H1 (cell line): ENCODE results near the gene PTRH1. TPM values are rescaled to one million over a fixed set of nuclear protein-coding genes. Genes with fewer than 3 reads are reported as not detected.

Experiments
- CTCF ChIA-PET: fragments of 300-600 bp; sonication (Branson Sonifier 250); formaldehyde crosslinking; loops from one replicate; lab custom pipeline; 2021; ENCODE audit not compliant: partially characterized antibody; lab: Charles Lee
- POLR2A ChIA-PET: fragments of 300-600 bp; sonication (Branson Sonifier 250); formaldehyde crosslinking; loops from one replicate; lab custom pipeline; 2021; ENCODE audit warnings: inconsistent platforms; ENCODE audit not compliant: partially characterized antibody; lab: Charles Lee
- DNase-seq, 2 experiments: peaks; one replicate each; pipeline versions ENCODE4 v3.0.0 to v3.0.0-alpha.2; 2010 to 2022; ENCODE audit warnings: low spot score in 2 of 2, low read depth in 1 of 2, mixed read lengths in 1 of 2
- FAIRE-seq: peaks from 2 replicates; lab custom pipeline; 2011; peaks lifted over from hg19 to GRCh38; lab: Jason Lieb, UNC
- H2AFZ ChIP-seq: 2 replicates; pipeline ENCODE4 v1.8.1; 2012; ENCODE audit warnings: low read length, inconsistent platforms
- H2AK5ac ChIP-seq: 2 replicates; pipeline ENCODE4 v1.6.1; 2013; ENCODE audit warnings: low read depth, low read length
- H2BK120ac ChIP-seq: replicated peaks from 2 replicates; pipeline ENCODE3; 2013; ENCODE audit warnings: low read depth, low read length, inconsistent platforms
- H2BK12ac ChIP-seq: 2 replicates; pipeline ENCODE4 v1.6.1; 2013; ENCODE audit warnings: low read depth, low read length
- H2BK15ac ChIP-seq: 2 replicates; pipeline ENCODE4 v1.6.1; 2013; ENCODE audit warnings: low read length
- H2BK20ac ChIP-seq: 2 replicates; pipeline ENCODE4 v1.6.1; 2013; ENCODE audit warnings: low read length
- H2BK5ac ChIP-seq: 2 replicates; pipeline ENCODE4 v1.6.1; 2013; ENCODE audit warnings: low read depth, low read length
- H3K14ac ChIP-seq: 2 replicates; pipeline ENCODE4 v1.6.1; 2013; ENCODE audit warnings: inconsistent platforms; ENCODE audit not compliant: insufficient read length
- H3K18ac ChIP-seq: 2 replicates; pipeline ENCODE4 v1.6.1; 2013; ENCODE audit warnings: low read length; ENCODE audit errors: extremely low read depth
- H3K23ac ChIP-seq: 2 replicates; pipeline ENCODE4 v1.6.1; 2013; ENCODE audit warnings: inconsistent platforms; ENCODE audit not compliant: insufficient read length
- H3K23me2 ChIP-seq: 2 replicates; pipeline ENCODE4 v1.6.1; 2013; ENCODE audit warnings: low read depth, low read length
- H3K27ac ChIP-seq: 2 replicates; pipeline ENCODE4 v1.6.1; 2011; ENCODE audit warnings: low read depth, low read length, inconsistent platforms
- H3K27me3 ChIP-seq, 4 experiments: replicated peaks in 1 of 4; 1 replicate in 1 of 4; 2 replicates in 3 of 4; pipeline versions ENCODE4 v1.6.1 to v1.8.1; 2011 to 2013; ENCODE audit warnings: low read length in 3 of 4, mild to moderate bottlenecking in 3 of 4, inconsistent platforms in 2 of 4, mixed read lengths in 2 of 4, moderate library complexity in 1 of 4; ENCODE audit not compliant: control insufficient read depth in 3 of 4, insufficient read depth in 3 of 4; ENCODE audit errors: extremely low read depth in 1 of 4
- H3K36me3 ChIP-seq, 4 experiments: 2 replicates each; pipeline versions ENCODE4 v1.6.1 to v1.8.1; 2011 to 2013; ENCODE audit warnings: mild to moderate bottlenecking in 4 of 4, low read length in 3 of 4, moderate library complexity in 2 of 4, control low read depth in 1 of 4, inconsistent platforms in 1 of 4; ENCODE audit not compliant: insufficient read depth in 4 of 4, control insufficient read depth in 2 of 4
- H3K4ac ChIP-seq: replicated peaks from 2 replicates; pipeline ENCODE3; 2013; ENCODE audit warnings: low read length, low read depth, mixed read lengths, inconsistent platforms; ENCODE audit not compliant: insufficient read length
- H3K4me1 ChIP-seq, 4 experiments: replicated peaks in 1 of 4; 1 replicate in 1 of 4; 2 replicates in 3 of 4; pipeline versions ENCODE4 v1.6.1 to v1.8.1; 2011 to 2013; ENCODE audit warnings: low read length in 3 of 4, inconsistent platforms in 2 of 4, mixed read lengths in 1 of 4; ENCODE audit not compliant: insufficient read depth in 4 of 4, control insufficient read depth in 3 of 4
- H3K4me2 ChIP-seq, 2 experiments: 2 replicates each; pipeline versions ENCODE4 v1.6.1 to v1.8.1; 2011 to 2013; ENCODE audit warnings: low read depth in 2 of 2, low read length in 2 of 2, control low read depth in 1 of 2, inconsistent platforms in 1 of 2, mild to moderate bottlenecking in 1 of 2; ENCODE audit not compliant: insufficient read depth in 1 of 2
- H3K4me3 ChIP-seq, 4 experiments: fragments of 200-600, 300-600 bp in 1 of 4; sonication (generic), shearing (Covaris generic), sonication (Bioruptor Twin) in 1 of 4; 2 replicates each; pipeline versions ENCODE4 v1.5.1 to v1.8.1; 2011 to 2016; ENCODE audit warnings: low read length in 4 of 4, low read depth in 3 of 4, control low read depth in 2 of 4, inconsistent platforms in 2 of 4, mild to moderate bottlenecking in 2 of 4, mixed read lengths in 1 of 4, moderate library complexity in 1 of 4; ENCODE audit not compliant: insufficient read depth in 2 of 4; ENCODE audit errors: extremely low read depth in 1 of 4
- H3K56ac ChIP-seq: replicated peaks from 2 replicates; pipeline ENCODE3; 2013; ENCODE audit warnings: low read depth, mild to moderate bottlenecking, mixed read lengths, low read length, inconsistent platforms; ENCODE audit not compliant: insufficient read length
- H3K79me1 ChIP-seq: 2 replicates; pipeline ENCODE4 v1.6.1; 2013; ENCODE audit warnings: low read depth, low read length, control low read depth
- H3K79me2 ChIP-seq, 2 experiments: 2 replicates each; pipeline versions ENCODE4 v1.6.1 to v1.8.1; 2012 to 2013; ENCODE audit warnings: low read length in 2 of 2, mild to moderate bottlenecking in 2 of 2, inconsistent platforms in 1 of 2; ENCODE audit not compliant: insufficient read depth in 2 of 2, control insufficient read depth in 1 of 2
- H3K9ac ChIP-seq, 4 experiments: replicated peaks in 1 of 4; 1 replicate in 1 of 4; 2 replicates in 3 of 4; pipeline versions ENCODE4 v1.6.1 to v1.8.1; 2011 to 2013; ENCODE audit warnings: low read depth in 3 of 4, low read length in 3 of 4, control low read depth in 2 of 4, mild to moderate bottlenecking in 2 of 4, moderate library complexity in 2 of 4, inconsistent platforms in 1 of 4; ENCODE audit errors: extremely low read depth in 1 of 4
- H3K9me3 ChIP-seq, 2 experiments: 2 replicates each; pipeline versions ENCODE4 v1.6.1 to v1.8.1; 2012 to 2013; ENCODE audit warnings: mild to moderate bottlenecking in 2 of 2, moderate library complexity in 2 of 2, control low read depth in 1 of 2, inconsistent platforms in 1 of 2, low read depth in 1 of 2, low read length in 1 of 2, mixed read lengths in 1 of 2; ENCODE audit not compliant: insufficient read depth in 2 of 2
- H4K20me1 ChIP-seq, 2 experiments: replicated peaks in 1 of 2; 2 replicates each; pipeline versions ENCODE3 to v1.8.1; 2011 to 2013; ENCODE audit warnings: inconsistent platforms in 2 of 2, low read length in 2 of 2, mild to moderate bottlenecking in 1 of 2; ENCODE audit not compliant: insufficient read depth in 2 of 2, control insufficient read depth in 1 of 2
- H4K5ac ChIP-seq: 2 replicates; pipeline ENCODE4 v1.6.1; 2013; ENCODE audit warnings: low read length, low read depth, mixed read lengths, inconsistent platforms; ENCODE audit not compliant: insufficient read length
- H4K8ac ChIP-seq: 2 replicates; pipeline ENCODE4 v1.8.0; 2013; ENCODE audit warnings: mild to moderate bottlenecking, moderate library complexity, low read length, inconsistent platforms; ENCODE audit not compliant: insufficient read depth; ENCODE audit errors: extremely low read depth
- H4K91ac ChIP-seq: replicated peaks from 2 replicates; pipeline ENCODE3; 2013; ENCODE audit warnings: low read length, mixed read lengths, inconsistent platforms; ENCODE audit not compliant: insufficient read length
- KDM1A ChIP-seq: fragments of 200-600, 300-600 bp; sonication (generic); IDR thresholded peaks from 2 replicates; pipeline ENCODE4 v1.7.1; 2016; ENCODE audit warnings: mild to moderate bottlenecking, low read length, borderline replicate concordance
- PHF8 ChIP-seq: fragments of 200-600 bp; sonication (generic); conservative IDR thresholded peaks from 2 replicates; pipeline ENCODE4 v1.7.1; 2012; ENCODE audit warnings: low read depth, mild to moderate bottlenecking, inconsistent platforms, low read length, moderate library complexity
- RAD21 ChIP-seq, 2 experiments: IDR thresholded peaks in 1 of 2; conservative IDR thresholded peaks in 1 of 2; 2 replicates each; pipeline ENCODE4 v1.6.1; 2011; ENCODE audit warnings: low read depth in 2 of 2, low read length in 2 of 2, improper control_type of control experiment in 1 of 2, inconsistent platforms in 1 of 2, mild to moderate bottlenecking in 1 of 2, moderate library complexity in 1 of 2
- WGBS, 2 experiments: shearing (Covaris generic) in 1 of 2; methylation state at CpG; one replicate each; pipeline versions ENCODE4 v1.1.6 to v1.1.7; 2013 to 2015; ENCODE audit warnings: low lambda C conversion rate in 2 of 2, mixed read lengths in 2 of 2, inconsistent platforms in 1 of 2, low coverage in 1 of 2, missing lambda C conversion rate in 1 of 2; ENCODE audit not compliant: insufficient replicate concordance in 2 of 2, insufficient coverage in 1 of 2, insufficient read length in 1 of 2; ENCODE audit errors: extremely low coverage in 1 of 2, missing lambda C conversion rate in 1 of 2; 5-methylcytosine and 5-hydroxymethylcytosine counted together
- polyA plus RNA-seq, 7 experiments: library from polyadenylated mRNA; depleted of rRNA in 3 of 7; stranded (reverse) in 5 of 7; unstranded in 2 of 7; fragments of >200 nt in 5 of 7; fragments of 200-250 nt in 2 of 7; gene quantifications; 1 replicate in 5 of 7; 2 replicates in 1 of 7; 4 replicates in 1 of 7; pipeline versions ENCODE4 v1.2.1 to v1.2.3, GENCODE V29; 2011 to 2013; ENCODE audit warnings: missing spikeins in 2 of 7, mixed read lengths in 2 of 7
- total RNA-seq: library from RNA; stranded (reverse); fragmentation: NEBNext Ultra II Directional; extraction: Animal tissue kit (Norgen Biotek cat#: 25700); gene quantifications from 2 replicates; pipeline ENCODE4 v1.2.1, GENCODE V29; 2021
- TF ChIP-seq, protein P1 (sequence below), 3 experiments: IDR thresholded peaks; 1 replicate in 2 of 3; 2 replicates in 1 of 3; pipeline versions ENCODE4 v1.5.1 to v1.6.1; 2011; ENCODE audit warnings: low read length in 3 of 3, mild to moderate bottlenecking in 3 of 3, inconsistent platforms in 2 of 3, low read depth in 1 of 3, moderate library complexity in 1 of 3; ENCODE audit not compliant: insufficient read depth in 1 of 3; ENCODE audit errors: control extremely low read depth in 1 of 3

PTRH1 gene
- total and polyA plus RNA-seq, 2 of the 8 experiments (the other 6 are each of a cell fraction or from before 2014, with no cell fraction given), result 11.1 to 19.8 TPM

DNA sequence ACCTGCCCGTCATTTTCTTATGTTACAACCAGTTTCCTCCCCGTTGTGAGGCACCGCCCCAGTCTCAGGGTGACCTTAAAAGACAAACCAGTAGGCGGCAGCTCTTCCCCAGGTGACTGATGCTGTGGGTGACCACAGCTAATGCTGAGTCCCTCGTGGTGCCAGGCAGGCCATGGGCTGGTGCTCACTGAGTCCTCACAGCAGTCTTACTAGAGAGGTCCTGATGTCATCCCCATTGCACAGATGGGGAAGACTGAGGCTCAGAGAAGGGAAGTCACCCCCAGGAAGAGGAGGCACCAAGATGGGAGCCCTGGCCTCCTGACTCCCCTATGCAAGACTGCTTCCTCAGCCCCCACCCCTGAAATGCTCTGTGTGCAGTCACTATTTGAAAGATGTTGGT, 7.7 kb downstream of the PTRH1 start:
- 59% methylated on average over 5 of the region's 5 CpGs; no CpG with 5 or more reads in 1 of the 2 experiments for WGBS, 2 experiments
- no peak overlapping the region for H2AFZ ChIP-seq
- H3K4me2 ChIP-seq, result no peak overlapping the region
- POLR2A ChIA-PET, result interaction anchor here (1.1 kb wide), 1 partner anchor 9 kb away, joined by 3 read pairs; no protein-coding TSS in a partner anchor
- no peak overlapping the region for H3K23ac ChIP-seq
- no peaks in the 10 kb centered on the region; a peak in 2 of 7 replicates for H3K27me3 ChIP-seq
- no peak overlapping the region for H3K4ac ChIP-seq
- H3K9ac ChIP-seq, result no peak overlapping the region
- TF ChIP-seq, protein P1, sequence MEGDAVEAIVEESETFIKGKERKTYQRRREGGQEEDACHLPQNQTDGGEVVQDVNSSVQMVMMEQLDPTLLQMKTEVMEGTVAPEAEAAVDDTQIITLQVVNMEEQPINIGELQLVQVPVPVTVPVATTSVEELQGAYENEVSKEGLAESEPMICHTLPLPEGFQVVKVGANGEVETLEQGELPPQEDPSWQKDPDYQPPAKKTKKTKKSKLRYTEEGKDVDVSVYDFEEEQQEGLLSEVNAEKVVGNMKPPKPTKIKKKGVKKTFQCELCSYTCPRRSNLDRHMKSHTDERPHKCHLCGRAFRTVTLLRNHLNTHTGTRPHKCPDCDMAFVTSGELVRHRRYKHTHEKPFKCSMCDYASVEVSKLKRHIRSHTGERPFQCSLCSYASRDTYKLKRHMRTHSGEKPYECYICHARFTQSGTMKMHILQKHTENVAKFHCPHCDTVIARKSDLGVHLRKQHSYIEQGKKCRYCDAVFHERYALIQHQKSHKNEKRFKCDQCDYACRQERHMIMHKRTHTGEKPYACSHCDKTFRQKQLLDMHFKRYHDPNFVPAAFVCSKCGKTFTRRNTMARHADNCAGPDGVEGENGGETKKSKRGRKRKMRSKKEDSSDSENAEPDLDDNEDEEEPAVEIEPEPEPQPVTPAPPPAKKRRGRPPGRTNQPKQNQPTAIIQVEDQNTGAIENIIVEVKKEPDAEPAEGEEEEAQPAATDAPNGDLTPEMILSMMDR (IDR thresholded peaks at IDR 0.05; ENCODE audit: control extremely low read depth in 1 of 3, insufficient read depth in 1 of 3, low read depth in 1 of 3, low read length in 3 of 3), result peak in 1 of 3 experiments; percentile 41; a peak in 2 of 4 replicates
- TF ChIP-seq KDM1A (peak; percentile 63; the same call in 1 of the 2 replicates), PHF8 (no peak), RAD21 (IDR thresholded peaks at IDR 0.05 in 1 of 2, conservative IDR thresholded peaks at IDR 0.05 in 1 of 2; ENCODE audit: low read depth in 2 of 2, low read length in 2 of 2) (peak; percentile 35 to 54; a peak in 2 of 4 replicates)
- no peak overlapping the region for H4K5ac ChIP-seq
- peak overlapping the region; percentile 50; the same call in 1 of the 2 replicates for H2BK12ac ChIP-seq
- H2AK5ac ChIP-seq, result no peak overlapping the region
- no peaks in the 10 kb centered on the region for H3K36me3 ChIP-seq
- no peak overlapping the region for H3K14ac ChIP-seq
- no peaks in the 10 kb centered on the region for H3K9me3 ChIP-seq
- H3K4me1 ChIP-seq, result peaks cover 0 to 27% (median 18%) of the 10 kb centered on the region in 4 experiments; a peak in 6 of 7 replicates
- H2BK5ac ChIP-seq, result no peak overlapping the region
- CTCF ChIA-PET, result interaction anchor here (0.9 to 2.8 kb wide), 7 partner anchors 14 to 218 kb away, joined by 3 to 10 read pairs (median 3); no protein-coding TSS in a partner anchor
- no peaks in the 10 kb centered on the region for H3K23me2 ChIP-seq
- no peak overlapping the region for H3K18ac ChIP-seq
- no peaks in the 10 kb centered on the region for H4K20me1 ChIP-seq
- no peak for FAIRE-seq
- no peak overlapping the region for H3K4me3 ChIP-seq
- H4K91ac ChIP-seq, result no peak overlapping the region
- H3K27ac ChIP-seq, result no peak overlapping the region
- H2BK20ac ChIP-seq, result no peak overlapping the region
- H3K79me1 ChIP-seq, result no peaks in the 10 kb centered on the region
- H3K56ac ChIP-seq, result no peak overlapping the region
- DNase-seq, result no peak
- no peaks in the 10 kb centered on the region for H3K79me2 ChIP-seq
- no peak overlapping the region for H2BK120ac ChIP-seq
- H4K8ac ChIP-seq, result no peak overlapping the region
- no peak overlapping the region for H2BK15ac ChIP-seq
